Gastroesophageal sphincter (tissue), 4 donors: Measurements from ENCODE around the gene ZBTB18. TPM values are rescaled to one million over a fixed set of nuclear protein-coding genes. Genes with fewer than 3 reads are reported as not detected.

Experiments used
- ATAC-seq: fragments of 150-250 bp; one replicate; pipeline ENCODE4 v1.9.1; 2016; ENCODE audit warnings: mild to moderate bottlenecking, moderate library complexity
- H3K27ac ChIP-seq, 4 donors: fragments of 200-600 bp; sonication (generic) in 3 of 4; 1 replicate in 3 of 4; 2 replicates in 1 of 4; pipeline ENCODE4 v1.5.1; 2016 to 2019
- H3K27me3 ChIP-seq: fragments of 200-600 bp; sonication (generic); one replicate; pipeline ENCODE4 v1.5.1; 2019
- H3K36me3 ChIP-seq, 2 donors: fragments of 200-600 bp; sonication (generic); one replicate each; pipeline ENCODE4 v1.5.1; 2019; ENCODE audit warnings: control low read depth in 1 of 2
- H3K4me1 ChIP-seq, 3 donors: fragments of 200-600 bp; sonication (generic); 1 replicate in 2 of 3; 2 replicates in 1 of 3; pipeline ENCODE4 v1.5.1; 2016 to 2019; ENCODE audit warnings: control low read depth in 2 of 3
- H3K4me3 ChIP-seq, 2 donors: fragments of 200-600 bp; sonication (generic); one replicate each; pipeline ENCODE4 v1.5.1; 2019; ENCODE audit warnings: mild to moderate bottlenecking in 1 of 2, moderate library complexity in 1 of 2
- H3K9me3 ChIP-seq, 3 donors: fragments of 200-600 bp; sonication (generic); one replicate each; pipeline ENCODE4 v1.5.1; 2017 to 2019; ENCODE audit warnings: control low read depth in 2 of 3
- EP300 ChIP-seq: sonication (generic); formaldehyde crosslinking; IDR thresholded peaks from one replicate; pipeline ENCODE4 v1.6.1; 2017; ENCODE audit warnings: antibody characterized with exemption, mild to moderate bottlenecking
- POLR2A ChIP-seq, 2 donors: fragments of 450-650 bp; IDR thresholded peaks; one replicate each; pipeline ENCODE4 v1.6.1; 2017; ENCODE audit warnings: antibody characterized with exemption in 2 of 2, mild to moderate bottlenecking in 2 of 2, moderate library complexity in 1 of 2
- POLR2AphosphoS5 ChIP-seq: sonication (generic); formaldehyde crosslinking; IDR thresholded peaks from one replicate; pipeline ENCODE4 v1.6.1; 2017; ENCODE audit warnings: antibody characterized with exemption
- WGBS, 2 donors: methylation state at CpG; one replicate each; pipeline ENCODE4 v1.1.5; 2018; ENCODE audit warnings: low coverage in 1 of 2; 5-methylcytosine and 5-hydroxymethylcytosine counted together
- total RNA-seq, 4 donors: library from RNA; depleted of rRNA; stranded (reverse); fragments of >200 nt; gene quantifications; one replicate each; pipeline ENCODE4 v1.1.0, GENCODE V29; 2016
- TF ChIP-seq, protein P1 (sequence below), 4 experiments: fragments of 200-600 bp in 2 of 4; fragments of 450-650 bp in 2 of 4; sonication (generic) in 1 of 4; IDR thresholded peaks; one replicate each; pipeline ENCODE4 v1.5.1; 2017 to 2019; ENCODE audit warnings: antibody characterized with exemption in 4 of 4, mild to moderate bottlenecking in 2 of 4, moderate library complexity in 2 of 4

The ZBTB18 gene
- total RNA-seq, 4 donors from 2014 or later: 12.5 to 25.1 (median 20.4) TPM

DNA sequence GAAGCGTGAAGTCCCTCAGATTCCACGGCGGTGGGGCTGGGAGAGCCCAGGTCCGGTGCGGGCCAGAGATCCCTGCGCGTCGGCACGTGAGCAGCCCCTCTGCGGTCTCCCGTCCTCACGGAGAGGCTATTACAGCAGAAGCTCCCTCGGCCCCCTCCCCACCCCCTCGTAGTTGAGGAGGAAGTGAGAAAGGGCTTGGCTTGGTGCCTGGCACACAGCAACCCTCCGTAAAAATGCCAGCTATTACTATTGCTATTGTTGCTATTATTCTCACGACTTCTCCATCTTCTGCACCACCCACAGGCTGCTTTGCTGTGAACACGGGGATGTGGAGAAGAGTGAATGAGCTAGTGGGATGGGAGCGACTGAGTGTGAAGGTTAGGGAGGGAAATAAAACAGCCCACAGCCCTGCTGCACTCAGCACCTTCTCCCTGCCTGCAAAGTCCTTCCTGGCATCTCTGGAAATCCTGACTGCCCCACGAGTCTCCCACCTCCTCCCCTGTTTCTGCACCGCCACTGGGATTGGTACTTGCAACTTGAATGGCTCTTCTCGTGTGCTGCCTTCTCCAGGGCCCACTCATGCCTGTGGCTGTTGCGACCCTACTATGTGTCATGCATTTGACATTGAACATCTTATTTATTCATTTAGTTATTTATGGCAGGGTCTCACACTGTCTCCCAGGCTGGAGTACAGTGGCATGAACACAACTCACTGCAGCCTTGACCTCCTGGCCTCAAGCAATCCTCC, 26.6 kb downstream of the ZBTB18 start:
- TF ChIP-seq, protein P1, sequence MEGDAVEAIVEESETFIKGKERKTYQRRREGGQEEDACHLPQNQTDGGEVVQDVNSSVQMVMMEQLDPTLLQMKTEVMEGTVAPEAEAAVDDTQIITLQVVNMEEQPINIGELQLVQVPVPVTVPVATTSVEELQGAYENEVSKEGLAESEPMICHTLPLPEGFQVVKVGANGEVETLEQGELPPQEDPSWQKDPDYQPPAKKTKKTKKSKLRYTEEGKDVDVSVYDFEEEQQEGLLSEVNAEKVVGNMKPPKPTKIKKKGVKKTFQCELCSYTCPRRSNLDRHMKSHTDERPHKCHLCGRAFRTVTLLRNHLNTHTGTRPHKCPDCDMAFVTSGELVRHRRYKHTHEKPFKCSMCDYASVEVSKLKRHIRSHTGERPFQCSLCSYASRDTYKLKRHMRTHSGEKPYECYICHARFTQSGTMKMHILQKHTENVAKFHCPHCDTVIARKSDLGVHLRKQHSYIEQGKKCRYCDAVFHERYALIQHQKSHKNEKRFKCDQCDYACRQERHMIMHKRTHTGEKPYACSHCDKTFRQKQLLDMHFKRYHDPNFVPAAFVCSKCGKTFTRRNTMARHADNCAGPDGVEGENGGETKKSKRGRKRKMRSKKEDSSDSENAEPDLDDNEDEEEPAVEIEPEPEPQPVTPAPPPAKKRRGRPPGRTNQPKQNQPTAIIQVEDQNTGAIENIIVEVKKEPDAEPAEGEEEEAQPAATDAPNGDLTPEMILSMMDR (IDR thresholded peaks at IDR 0.05): no peak
- TF ChIP-seq POLR2A (IDR thresholded peaks at IDR 0.05) (no peak), POLR2AphosphoS5 (no peak), EP300 (no peak)

DNA sequence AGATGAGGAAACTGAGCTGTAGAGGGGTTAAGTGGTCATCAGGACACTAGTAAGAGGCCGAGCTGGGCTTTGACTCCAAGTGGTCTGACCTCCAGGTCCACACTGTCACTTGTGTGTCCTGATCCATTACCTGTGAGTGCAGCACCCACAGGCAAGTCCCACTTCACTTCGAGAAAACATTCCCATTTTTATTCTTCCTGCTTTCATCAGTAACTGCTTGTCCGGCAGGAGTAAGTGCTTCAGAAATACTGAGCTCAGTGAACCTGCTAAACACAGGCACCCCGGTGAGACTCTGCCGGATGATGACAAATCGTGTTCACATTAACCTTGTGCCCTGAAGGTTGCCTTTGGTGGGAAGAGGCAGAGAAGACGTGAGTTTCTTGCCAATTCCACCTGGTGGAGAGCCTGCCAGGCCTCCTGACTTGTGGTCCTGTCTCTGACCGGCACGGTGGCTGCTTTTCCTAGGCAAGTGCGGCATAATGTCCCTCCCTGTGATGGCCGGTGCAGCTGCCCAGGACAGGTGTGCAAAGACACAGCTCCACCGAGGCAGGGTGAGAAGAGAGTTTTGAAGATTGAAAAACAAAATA, 29.4 kb downstream of the ZBTB18 start:
- no peaks in the 10 kb centered on the region for H3K4me1 ChIP-seq
- TF ChIP-seq EP300: no peak
- no peak for TF ChIP-seq POLR2AphosphoS5
- TF ChIP-seq, protein P1 (IDR thresholded peaks at IDR 0.05): no peak
- TF ChIP-seq POLR2A (IDR thresholded peaks at IDR 0.05): no peak
- H3K27me3 ChIP-seq: peaks cover 20% of the 10 kb centered on the region
- WGBS, 2 donors: 61 to 100% methylated on average over 2 to 7 of the region's 12 CpGs
- ATAC-seq: no peak
- H3K27ac ChIP-seq: no peak overlapping the region
- no peaks in the 10 kb centered on the region for H3K36me3 ChIP-seq
- peaks cover 0 to 4% (median 0%) of the 10 kb centered on the region in 3 donors for H3K9me3 ChIP-seq
- H3K4me3 ChIP-seq: no peak overlapping the region

More for the DNA sequence above, 26.6 kb downstream of the ZBTB18 start:
- H3K27ac ChIP-seq: no peak overlapping the region
- ATAC-seq: no peak
- H3K36me3 ChIP-seq: no peaks in the 10 kb centered on the region
- H3K4me3 ChIP-seq: no peak overlapping the region
- peaks cover 17% of the 10 kb centered on the region for H3K27me3 ChIP-seq
- no peaks in the 10 kb centered on the region for H3K4me1 ChIP-seq
- 51 to 61% methylated on average over 3 to 6 of the region's 22 CpGs for WGBS, 2 donors
- no peaks in the 10 kb centered on the region for H3K9me3 ChIP-seq

DNA sequence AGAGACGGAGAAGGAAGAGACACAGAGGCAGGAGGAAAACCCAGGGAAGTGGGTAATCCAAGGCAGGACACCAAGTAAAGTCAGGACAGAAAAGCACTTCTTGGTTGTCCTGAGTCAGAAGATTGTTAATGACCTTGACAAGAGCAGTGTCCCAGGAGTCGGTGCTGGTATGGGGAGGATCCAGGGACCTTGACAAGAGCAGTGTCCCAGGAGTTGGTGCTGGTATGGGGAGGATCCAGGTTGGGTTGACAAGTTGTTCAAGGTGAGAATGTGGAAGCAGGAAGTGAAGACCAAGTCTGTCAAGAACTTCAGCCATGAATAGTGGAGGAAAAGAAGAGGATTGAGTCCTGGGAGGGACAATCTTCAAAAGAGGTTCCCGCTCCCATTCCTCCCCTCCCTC, 31.9 kb downstream of the ZBTB18 start:
- TF ChIP-seq POLR2AphosphoS5: no peak
- no peak for TF ChIP-seq EP300
- TF ChIP-seq, protein P1 (IDR thresholded peaks at IDR 0.05): no peak
- no peak for TF ChIP-seq POLR2A (IDR thresholded peaks at IDR 0.05)
- H3K4me1 ChIP-seq: no peaks in the 10 kb centered on the region
- H3K27me3 ChIP-seq: peaks cover 20% of the 10 kb centered on the region
- H3K36me3 ChIP-seq: no peaks in the 10 kb centered on the region
- H3K4me3 ChIP-seq: no peak overlapping the region
- H3K9me3 ChIP-seq: peaks cover 0 to 16% (median 0%) of the 10 kb centered on the region in 3 donors
- H3K27ac ChIP-seq: no peak overlapping the region
- WGBS, 2 donors: 80 to 89% methylated on average over 1 of the region's 3 CpGs
- no peak for ATAC-seq

DNA sequence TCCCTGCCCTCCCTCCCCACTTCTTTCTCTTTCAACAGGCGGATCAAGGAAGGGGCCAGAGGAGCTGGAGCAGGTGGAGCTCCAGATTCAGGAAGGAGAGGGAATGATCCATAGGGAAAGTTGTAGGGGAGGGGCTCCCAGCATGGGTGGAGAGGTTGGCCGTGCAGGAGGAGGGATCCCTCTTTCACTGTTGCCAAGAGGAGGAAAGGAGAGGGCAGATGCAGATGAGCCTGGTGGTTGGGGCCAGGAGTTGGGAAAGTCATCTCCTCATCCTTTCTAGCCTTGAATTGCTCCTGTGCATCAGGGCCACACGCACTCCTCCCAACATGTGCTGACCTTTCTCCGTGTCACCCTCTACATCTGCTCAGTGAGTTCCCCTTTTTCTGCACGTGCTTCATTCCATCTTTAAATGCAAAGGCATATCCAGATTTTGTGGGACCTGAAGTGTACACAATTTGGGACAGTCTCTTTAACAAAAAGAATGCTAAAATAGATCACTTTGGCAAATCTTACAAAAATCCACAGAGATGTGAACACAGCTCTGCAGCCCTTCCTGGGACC, 32.4 kb downstream of the ZBTB18 start:
- peaks cover 0 to 16% (median 0%) of the 10 kb centered on the region in 3 donors for H3K9me3 ChIP-seq
- no peaks in the 10 kb centered on the region for H3K4me1 ChIP-seq
- ATAC-seq: no peak
- TF ChIP-seq POLR2A (IDR thresholded peaks at IDR 0.05): no peak
- no peak for TF ChIP-seq POLR2AphosphoS5
- TF ChIP-seq, protein P1 (IDR thresholded peaks at IDR 0.05): no peak
- no peak for TF ChIP-seq EP300
- 50 to 80% methylated on average over 3 to 4 of the region's 5 CpGs for WGBS, 2 donors
- no peak overlapping the region for H3K27ac ChIP-seq
- peaks cover 20% of the 10 kb centered on the region for H3K27me3 ChIP-seq
- no peak overlapping the region for H3K4me3 ChIP-seq
- H3K36me3 ChIP-seq: no peaks in the 10 kb centered on the region
